Limb (tissue), 2 donors: ENCODE results near the gene NAV2.

Experiments used
- DNase-seq, 2 donors: peaks; one replicate each; pipeline ENCODE4 v3.0.0-alpha.2; 2016; ENCODE audit errors: extremely low spot score in 2 of 2

The NAV2 gene

DNA sequence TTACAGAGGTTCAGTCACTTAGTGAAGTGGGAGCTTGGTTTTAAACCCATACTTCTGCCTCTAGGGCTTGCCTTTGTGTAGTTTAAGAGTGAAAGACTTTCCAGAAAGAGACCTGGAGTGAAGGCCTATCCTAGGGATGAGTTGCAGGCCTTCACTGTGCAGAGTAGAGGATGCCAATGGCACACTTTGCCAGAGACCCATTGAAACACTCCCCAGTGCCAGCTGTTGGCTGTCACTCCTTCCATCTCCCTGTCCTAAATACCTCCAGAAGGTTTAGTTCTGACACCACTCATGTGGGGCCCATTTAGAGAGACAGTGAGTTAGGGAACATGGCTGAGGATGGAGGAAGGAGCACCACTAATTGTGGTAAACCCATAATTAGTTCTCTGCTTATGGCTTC is 31.5 kb downstream of the NAV2 start:
- DNase-seq, result no peak

DNA sequence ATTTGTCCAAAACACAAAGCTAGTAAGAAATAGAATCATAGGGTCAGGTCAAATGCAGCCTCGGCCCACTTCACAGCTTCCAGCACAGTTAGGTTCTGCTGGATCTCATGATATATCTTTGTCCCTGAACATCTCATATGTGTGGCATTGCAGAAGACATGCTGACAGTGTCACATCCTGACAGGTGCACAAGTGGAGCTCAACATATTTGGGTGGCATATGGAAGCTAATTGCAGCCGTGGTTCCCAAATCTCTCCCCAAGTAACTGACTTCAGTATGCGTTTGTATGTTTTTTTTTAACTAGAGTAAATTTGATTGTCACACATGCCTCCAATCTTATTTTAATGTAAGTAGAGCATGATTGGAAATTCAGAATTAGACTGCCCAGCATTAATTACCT is 33.4 kb downstream of the NAV2 start:
- no peak for DNase-seq

DNA sequence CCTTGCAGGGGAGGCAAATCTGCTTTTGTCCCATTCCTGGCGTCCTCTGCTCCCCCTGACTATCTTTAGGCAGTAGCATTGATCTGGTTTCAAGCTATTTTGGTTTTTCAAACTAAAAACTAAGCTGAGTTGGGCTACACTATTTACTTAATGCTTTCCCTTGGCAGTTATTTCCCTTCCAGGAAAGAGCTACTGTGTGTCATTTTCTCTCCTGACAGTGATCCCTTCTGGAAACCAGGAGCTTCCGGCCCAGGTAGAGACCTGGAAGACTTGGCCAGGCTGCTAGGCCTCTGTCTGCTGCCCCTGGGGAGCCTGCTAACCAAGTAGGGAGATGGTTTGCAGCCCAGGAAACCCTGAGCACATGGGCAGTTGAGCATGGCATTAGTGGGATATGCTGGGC is 35.0 kb downstream of the NAV2 start:
- DNase-seq, result no peak

DNA sequence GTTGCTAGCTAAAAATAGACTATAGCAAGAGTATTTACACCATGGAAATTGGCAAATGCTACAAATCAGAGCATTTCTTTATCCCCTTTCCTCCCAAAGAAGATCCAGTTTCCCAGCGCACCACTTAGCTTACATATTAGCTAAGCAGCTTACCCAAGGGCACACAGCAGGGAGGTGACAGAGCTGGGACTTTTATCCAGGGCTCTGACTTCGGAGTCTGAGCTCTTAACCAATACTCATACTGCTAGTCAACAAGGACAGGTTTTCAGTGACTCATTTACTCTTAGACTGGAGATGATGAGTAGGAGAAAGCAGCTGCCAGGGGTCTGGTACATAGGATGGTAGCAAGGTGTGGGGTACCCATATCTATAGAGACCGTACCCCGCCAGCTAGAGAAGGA is 38.4 kb downstream of the NAV2 start:
- DNase-seq, result no peak

DNA sequence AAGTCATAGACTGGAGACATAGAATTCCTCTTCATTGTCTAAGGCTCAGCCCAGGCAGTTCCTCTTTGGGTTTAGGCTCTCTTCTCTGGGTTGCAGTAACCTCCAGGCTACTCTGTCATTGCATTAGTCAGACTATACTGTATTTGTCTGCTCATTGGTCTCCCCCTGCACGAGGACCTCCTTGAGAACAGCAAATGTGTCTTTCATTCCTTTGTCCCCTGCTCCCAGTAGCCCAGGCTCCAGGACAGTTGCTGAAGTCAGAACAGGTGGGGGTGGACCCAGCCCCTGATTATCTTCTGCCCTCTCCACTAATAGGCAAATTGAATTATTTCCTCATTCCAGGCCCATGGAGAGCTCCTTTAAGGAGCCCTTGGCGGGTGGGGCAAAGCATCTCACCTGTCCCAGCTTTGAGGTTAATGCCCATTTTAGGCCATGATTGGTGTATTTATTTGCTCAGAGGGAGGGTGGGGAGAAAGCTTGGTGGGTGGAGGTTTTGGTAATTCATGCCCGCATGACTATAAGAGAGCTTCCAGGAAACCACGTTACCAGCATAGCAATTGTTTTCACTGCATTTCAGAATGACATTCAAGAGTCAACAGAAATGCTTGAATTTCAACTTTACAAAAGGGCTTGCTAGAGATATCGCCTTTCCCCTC is 40.9 kb downstream of the NAV2 start:
- no peak for DNase-seq

DNA sequence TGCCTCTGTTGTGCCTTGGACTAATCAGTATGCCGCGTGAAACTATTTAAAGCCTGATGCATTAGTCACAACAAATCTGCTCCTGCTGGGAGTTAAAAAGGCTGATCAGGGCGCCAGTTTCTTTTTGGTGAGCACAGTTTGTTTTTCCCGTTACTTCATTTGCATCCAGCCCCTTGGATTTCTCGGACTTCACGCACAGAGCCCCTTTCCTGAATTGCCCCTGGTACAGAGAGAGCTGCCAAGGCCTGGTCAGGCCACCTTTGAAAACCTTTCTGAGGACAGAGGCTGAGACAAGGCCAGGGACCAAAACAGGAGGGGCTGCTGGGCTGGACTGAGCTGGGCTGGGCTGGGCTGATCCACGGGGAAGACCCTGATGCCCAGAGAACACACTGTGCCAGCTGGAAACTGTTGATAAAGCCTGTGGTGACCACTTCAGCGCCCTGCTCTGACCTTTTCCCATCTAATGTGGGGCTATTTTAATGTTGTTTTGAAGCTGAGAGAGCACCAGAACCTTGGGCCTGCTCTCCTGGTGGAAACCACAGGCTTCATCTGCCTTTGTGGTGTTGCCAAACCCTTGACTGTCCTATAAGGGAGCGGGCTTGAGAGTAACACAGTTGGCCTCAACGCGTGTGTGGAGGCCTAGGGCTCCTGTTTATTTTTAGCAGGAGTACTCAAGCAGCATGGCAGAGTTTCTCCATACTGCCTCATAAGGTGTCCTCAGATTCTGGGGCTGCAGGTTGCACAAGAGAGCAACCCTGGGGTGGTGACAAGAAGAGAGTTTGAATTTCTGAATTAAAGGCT is 44.2 kb downstream of the NAV2 start:
- no peak for DNase-seq

DNA sequence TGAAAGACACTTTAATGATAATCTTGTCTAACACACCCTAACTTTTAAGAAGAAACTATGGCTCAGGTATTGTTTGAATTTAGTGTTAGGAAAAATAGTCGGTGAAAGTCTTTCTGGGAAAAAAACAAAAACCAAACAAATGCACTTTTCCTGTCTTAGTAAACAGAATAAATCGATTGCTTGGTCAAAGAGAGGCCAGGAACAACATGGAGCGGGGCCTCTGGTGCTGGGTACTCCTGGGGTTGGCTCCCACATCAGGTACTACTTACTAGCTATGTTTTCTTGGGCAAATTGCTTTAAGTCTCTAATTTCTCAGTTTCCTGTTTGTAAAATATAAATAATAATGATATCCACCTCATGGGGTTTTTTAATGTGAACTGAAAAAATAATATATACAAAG is 46.8 kb downstream of the NAV2 start:
- no peak for DNase-seq

DNA sequence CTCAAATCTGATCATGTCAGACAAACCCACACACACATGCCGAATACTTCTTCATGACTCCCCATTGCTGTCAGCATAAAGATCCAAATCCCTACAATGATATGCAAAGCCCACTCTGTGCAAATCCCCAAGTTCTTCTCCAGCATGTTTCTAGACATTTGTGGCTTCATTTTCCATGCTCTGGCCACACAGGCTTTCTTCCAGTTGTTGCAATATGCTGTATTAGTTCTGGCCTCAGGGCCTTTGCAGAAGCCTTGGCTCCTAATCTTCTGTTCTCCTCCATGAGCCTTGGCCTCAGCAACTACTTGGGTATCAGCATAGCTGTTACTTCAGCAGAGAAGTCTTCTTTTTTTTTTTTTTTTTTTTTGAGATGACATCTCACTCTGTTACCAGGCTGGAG is 49.6 kb downstream of the NAV2 start:
- DNase-seq, result no peak

DNA sequence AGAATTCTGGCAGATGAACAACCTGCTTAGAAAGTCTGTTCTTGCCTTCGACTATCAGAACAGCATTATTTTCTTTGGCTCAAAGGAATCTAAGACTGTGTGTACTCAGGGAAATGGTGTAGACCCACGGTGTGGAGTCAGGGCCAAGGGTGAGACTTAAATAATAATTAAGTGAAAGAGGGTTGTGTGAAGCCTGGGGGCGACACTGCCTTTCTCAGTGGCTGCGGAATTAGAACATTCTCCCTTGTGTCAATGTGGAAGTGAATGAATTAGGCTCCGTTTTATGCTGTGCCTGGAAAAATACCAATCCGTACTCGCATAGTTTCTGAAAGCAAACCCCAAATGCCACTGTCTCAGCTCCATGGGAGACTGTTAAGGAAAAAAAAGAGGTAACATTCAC is 50.7 kb downstream of the NAV2 start:
- DNase-seq, result no peak

DNA sequence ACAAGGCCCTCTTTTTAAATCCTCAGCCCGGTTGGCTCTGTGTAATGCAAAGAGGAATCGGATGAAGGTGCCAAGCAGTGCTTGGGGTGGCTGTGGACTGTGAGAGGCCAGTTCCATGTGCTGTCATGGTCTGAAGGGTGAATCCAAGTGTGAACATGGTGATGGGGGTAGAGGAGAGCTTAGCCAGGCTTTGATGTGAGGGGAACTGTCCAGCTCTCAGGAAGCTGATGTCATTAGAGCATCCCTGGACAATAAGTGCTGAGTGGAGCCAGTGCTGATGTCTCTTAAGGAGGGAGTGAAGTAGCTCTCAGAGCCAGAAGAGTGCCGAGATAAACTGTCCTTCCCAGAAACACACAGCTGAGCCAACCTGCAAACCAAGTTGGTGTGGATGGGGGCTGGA is 53.6 kb downstream of the NAV2 start:
- no peak for DNase-seq

DNA sequence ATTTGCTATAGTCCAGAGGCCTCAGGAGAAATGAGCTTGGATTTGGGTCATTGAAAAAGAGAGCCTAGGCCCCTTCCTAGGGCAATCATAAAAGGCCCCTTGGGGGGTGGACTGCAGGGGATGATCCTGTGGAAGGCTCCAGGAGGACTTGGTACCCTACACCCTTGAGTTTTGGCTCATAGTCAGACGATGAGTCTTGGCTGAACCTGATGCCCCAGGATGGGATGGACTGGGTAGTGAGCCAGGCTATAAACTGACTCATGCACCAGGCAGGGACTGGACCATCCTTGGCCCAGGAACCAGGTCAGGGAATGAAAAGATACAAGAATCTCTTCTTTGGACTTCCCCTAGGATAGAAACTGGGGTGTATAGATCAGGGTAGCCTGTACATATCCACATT is 54.2 kb downstream of the NAV2 start:
- DNase-seq, result no peak

DNA sequence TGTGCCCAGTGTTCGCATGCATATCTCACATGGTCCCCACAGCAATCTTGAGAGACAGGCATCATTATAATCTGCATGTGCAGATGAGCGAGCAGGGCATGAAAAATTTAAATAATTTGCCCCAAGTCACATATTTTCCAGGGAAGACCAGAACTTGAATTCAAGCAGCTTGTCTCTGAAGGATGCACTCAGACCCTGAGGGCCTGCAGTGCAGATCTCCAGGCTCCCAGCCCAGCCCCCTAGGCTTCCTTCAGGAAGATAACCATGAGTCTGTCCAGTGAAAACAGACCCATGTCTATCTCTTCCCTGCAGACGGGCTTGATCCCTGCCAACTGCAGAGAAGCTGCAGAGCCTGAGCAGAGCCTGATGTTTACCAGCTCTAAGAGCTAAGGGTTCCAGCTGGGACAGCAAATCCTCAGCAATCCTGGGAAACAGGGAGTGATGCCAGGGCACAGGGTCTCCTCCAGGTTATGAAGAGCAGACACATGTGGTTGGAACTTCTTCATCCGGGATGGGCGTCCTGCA is 55.1 kb downstream of the NAV2 start:
- DNase-seq, result no peak

DNA sequence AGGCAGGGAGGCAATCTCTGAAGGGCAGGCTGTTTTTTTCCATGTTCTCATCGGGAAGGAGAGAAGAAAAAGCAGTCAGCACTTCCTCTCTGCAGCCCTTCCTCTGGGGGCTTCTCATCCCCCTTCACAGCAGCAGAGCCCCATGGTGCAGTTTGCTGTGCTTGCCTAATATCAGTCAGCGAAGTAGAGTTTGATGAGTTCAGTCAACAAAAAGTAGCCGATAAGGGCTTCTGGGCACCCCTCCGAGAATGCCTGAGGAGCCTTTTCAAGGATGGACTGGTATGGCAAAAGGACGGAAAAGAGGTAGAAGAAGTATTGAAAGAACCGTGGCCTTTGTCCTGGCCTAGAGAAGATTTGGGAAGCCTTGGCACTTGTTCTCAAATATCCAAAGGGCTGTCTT is 55.6 kb downstream of the NAV2 start:
- no peak for DNase-seq

DNA sequence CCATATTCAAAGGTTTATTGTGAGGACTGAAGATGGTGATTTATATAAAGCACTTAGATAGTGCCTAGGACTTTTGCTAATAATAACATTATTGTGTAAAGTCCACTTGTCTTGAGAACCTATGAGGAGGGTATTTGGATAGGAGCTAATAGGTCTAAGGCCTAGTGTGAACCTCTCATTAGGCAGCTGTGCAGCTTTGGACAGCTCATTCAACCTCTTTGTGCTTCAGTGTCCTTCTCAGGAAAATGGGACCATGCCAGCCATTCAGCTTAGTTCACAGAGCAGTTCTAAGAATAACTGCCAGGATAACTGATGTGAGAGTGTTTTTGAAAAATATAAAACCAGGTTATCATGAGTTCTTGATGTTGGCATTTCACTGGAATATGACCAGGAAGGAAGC is 56.2 kb downstream of the NAV2 start:
- DNase-seq, result no peak

DNA sequence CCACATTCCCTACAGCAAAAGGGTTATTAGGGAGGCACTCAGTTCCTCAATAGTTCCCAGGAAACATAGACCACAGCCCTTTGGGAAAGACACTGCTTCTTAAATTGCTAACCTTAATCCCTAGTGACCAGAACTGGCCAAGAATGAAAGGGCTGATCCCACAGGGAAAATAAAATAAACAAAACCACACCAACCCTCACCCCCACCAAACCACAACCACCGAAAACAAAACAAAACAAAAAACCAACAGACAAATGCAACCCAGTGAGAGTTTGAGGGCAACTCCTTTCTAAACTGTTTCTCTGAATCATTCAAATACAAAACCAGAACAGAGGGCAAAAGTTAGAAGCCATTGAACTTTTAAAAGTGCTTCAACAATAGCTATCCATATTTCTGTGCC is 57.2 kb downstream of the NAV2 start:
- no peak for DNase-seq

DNA sequence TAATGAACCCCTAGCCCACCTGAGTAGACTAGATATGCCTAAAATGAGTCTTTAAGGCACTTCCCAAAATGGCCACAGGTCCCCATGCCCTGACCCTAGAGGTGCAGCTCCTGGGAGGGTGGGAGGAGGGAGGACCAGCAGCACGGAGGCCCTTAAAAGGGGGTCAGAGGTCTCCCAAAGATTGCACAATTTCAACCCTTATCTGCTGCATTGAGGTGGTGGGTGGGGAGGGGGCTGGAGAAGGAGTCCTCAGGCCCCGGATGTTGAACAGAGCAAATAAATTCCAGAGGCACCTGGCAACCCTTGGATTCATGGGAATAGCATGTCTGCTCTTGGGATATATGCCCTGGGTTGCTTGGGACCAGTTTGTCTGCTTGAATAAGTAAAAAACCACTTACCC is 57.6 kb downstream of the NAV2 start:
- DNase-seq, result no peak

DNA sequence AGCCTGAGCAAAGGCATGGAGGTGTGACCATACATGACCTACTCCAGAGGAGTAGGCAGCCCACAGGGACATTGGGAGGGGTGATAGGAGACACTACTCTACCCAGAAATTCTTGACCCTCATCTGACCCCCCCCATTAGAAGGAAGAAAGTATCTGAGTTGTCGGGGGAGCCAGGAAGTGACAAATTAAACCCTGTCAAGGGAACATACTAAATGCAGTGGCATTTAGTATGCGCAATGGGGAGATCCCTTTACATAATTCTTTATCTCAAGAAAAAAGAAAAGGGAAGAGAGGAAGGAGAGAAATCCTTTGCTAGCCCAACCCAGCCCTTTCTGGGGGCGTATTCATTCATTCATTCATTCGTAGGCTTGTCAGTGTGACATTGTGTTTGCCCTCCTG is 58.8 kb downstream of the NAV2 start:
- DNase-seq, result no peak

DNA sequence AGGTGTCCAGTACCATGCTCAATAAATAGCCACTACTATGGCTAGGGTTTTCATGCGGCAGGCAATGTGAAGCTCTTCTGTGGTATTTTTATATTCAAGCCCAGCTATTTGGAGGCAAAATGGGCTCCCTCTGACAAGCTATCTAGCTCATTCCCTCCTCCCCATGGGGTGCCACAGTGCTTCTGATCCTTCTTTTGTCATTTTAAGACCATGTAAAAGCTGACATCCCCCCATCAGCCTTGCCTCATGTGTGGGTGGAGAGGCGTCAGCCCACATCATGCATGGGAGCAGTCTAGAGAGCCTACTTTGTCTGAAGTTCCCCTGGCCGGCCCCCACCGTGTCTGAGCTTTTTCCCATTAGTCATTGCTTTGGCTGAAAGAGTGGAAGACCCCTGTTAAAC is 59.8 kb downstream of the NAV2 start:
- no peak for DNase-seq

DNA sequence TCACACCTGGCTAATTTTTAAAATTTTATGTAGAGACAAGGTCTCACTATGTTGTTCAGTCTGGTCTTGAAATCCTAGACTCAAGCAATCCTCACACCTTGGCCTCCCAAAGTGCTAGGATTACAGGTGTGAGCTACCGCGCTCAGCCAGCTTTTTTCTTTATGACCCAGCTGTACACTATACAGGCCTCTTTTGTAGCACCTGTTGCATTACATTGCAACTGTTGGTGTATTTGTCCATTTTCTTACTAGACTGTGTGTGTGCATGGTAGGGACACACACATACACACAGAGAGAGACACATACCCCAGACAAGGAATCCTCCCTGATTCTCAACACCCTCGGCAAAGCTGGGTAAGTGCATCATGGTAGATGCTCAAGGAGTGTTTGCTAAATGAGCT is 61.7 kb downstream of the NAV2 start:
- no peak for DNase-seq

DNA sequence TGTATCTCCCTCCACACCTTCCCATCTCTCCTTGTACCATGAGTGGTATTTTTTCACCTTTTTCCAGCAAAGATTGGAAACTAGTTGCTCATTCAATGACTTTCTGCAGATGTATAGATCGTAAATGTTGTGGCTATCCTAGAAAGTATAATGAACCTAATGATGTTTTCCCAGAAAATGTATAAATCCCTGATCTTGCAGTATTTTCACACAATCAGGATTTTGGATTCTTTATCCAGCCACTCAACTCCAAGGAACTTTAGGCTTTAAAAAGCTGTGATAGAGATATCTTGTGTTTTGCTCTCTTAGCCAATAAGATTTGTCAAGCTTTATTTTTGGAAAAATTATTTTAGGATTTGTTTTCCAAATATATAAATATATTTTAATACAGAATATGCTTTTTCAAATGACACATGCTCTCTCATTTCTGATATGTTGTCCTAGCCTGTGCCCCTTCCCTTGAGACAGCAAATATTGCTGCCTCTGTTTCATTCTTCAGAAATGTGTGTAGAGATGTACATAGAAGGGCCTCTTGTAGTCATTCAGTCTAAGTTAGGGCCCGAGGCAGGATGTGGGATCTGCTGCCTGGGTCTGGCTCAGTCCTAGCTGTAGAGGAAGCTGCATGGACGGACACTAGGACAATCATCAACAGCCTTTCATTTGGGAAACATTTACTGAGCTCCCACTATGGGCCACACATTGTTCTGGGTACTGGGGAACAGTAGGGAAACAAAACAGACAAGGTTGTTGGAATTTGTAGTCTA is 62.4 kb downstream of the NAV2 start:
- DNase-seq, result no peak

DNA sequence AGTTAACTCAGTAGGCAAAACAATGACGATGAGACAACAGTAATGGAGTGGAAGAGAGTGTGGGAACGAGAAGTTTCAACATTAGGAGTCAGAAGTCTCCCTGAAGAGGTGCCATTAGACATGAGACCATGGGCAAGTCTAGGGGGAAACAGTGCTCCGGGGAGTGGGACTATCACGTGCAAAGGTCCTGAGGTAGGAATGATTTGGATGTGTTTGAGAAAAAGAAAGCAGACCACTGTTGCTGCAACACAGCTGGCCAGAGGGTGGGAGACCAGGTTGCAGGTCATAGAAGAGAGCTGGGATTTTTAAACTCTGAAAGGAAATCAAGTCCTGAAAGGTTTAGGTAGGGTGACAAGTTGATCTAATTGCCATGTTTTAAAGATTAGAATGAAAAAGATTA is 63.0 kb downstream of the NAV2 start:
- no peak for DNase-seq

DNA sequence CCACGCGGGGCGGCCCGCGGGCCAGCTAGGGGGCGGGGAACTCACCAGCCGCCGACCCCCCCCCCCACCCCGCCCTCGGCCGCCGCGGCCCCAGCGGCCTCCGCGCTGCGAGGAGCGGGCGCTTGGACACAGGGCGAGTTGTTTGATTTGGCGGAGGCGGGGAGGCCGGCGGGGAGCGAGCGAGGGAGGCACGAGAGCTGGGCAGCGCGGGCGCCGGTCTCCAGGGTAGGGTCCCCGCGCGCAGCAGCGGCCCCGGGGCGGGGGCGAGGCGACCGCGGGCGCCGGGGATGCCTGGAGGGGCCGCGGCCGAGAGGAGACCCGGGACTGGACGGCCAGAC is 64.4 kb downstream of the NAV2 start:
- DNase-seq, result peak in 1 of 2 donors; percentile 62
